Measurements from ENCODE around the gene PSMD10.

GRCh38 chrX:108059801-108060200 lies 31.5 kb downstream of the PSMD10 start:
- TF ChIP-seq POLR2AphosphoS5 (IDR thresholded peaks at IDR 0.05; ENCODE audit: low read depth, low read length) (no peak), POLR2A (IDR thresholded peaks at IDR 0.05; ENCODE audit: low read depth, low read length) (no peak)

All from GM12892 (cell line).